HG02610 (cell line): ENCODE data around the gene NOB1.
"Not testable (repeated sequence)": the region's sequence is repeated elsewhere in the genome, so short reads cannot be mapped to it uniquely, and the experiment has no call there.

Source experiments
- ATAC-seq: cut with Tn5 transposase; IDR thresholded peaks from one replicate; pipeline ENCODE4 v1.9.1; 2021; ENCODE audit warnings: mild to moderate bottlenecking, moderate library complexity; ENCODE audit not compliant: unreplicated experiment

NOB1 gene

GRCh38 chr16:69761983-69762813, 7.5 kb upstream of the NOB1 start, which contains the start of gene WWP2:
WWP2 (plus strand) TSS chr16:69762332; CDS start chr16:69787011, 24,679 bp downstream.
- peak; percentile 68 for ATAC-seq

GRCh38 chr16:69757375-69757774, 2.6 kb upstream of the NOB1 start:
- ATAC-seq, result not testable (repeated sequence)

GRCh38 chr16:69756705-69757104, 2.0 kb upstream of the NOB1 start:
- ATAC-seq, result no peak

GRCh38 chr16:69754143-69754468, 620 bp downstream of the NOB1 start:
- no peak for ATAC-seq

- no peak for ATAC-seq
Observed at GRCh38 chr16:69748694-69749345, 5.9 kb downstream of the NOB1 start.

- no peak for ATAC-seq
Observed at GRCh38 chr16:69747115-69747514, 7.6 kb downstream of the NOB1 start.

- ATAC-seq, result no peak
Observed at GRCh38 chr16:69745959-69746358, 8.8 kb downstream of the NOB1 start.

GRCh38 chr16:69745232-69745612, 9.5 kb downstream of the NOB1 start:
- no peak for ATAC-seq

GRCh38 chr16:69744363-69745231, 10.1 kb downstream of the NOB1 start:
- ATAC-seq, result no peak

- no peak for ATAC-seq
Observed at GRCh38 chr16:69741951-69742904, 12.5 kb downstream of the NOB1 start.

- no peak for ATAC-seq
Observed at GRCh38 chr16:69741519-69741918, 13.2 kb downstream of the NOB1 start.

- no peak for ATAC-seq
Observed at GRCh38 chr16:69732101-69732500, 22.6 kb downstream of the NOB1 start.

GRCh38 chr16:69731280-69731679, 23.4 kb downstream of the NOB1 start:
- not testable (repeated sequence) for ATAC-seq

GRCh38 chr16:69729030-69729429, 25.7 kb downstream of the NOB1 start:
- ATAC-seq, result not testable (repeated sequence)

GRCh38 chr16:69727916-69728270, 26.8 kb downstream of the NOB1 start:
- no peak for ATAC-seq

- peak; percentile 99 for ATAC-seq
Observed at GRCh38 chr16:69726313-69727060, 28.2 kb downstream of the NOB1 start, which contains the start of gene NQO1. NQO1 (minus strand) TSS chr16:69726560; CDS start chr16:69726439, 121 bp downstream.

- no peak for ATAC-seq
Observed at GRCh38 chr16:69725480-69726312, 29.0 kb downstream of the NOB1 start.

GRCh38 chr16:69724981-69725479, 29.7 kb downstream of the NOB1 start:
- ATAC-seq, result no peak
